ENCODE measurements around the gene CYP19A1.
A peak's percentile ranks its signal among the peaks of the same experiment; 100 is the strongest.
"Not testable (repeated sequence)": the region's sequence is repeated elsewhere in the genome, so short reads cannot be mapped to it uniquely, and the experiment has no call there.

Gene CYP19A1

GRCh38 chr15:51286816-51287215 is 51.6 kb downstream of the CYP19A1 start:
- Histone ChIP-seq H3K9ac (ENCODE audit: low read length) (no peak overlapping the region), H3K27me3 (replicated peaks; ENCODE audit: control insufficient read depth, insufficient read depth, low read length) (no peaks in the 10 kb centered on the region), H3K4me3 (ENCODE audit: low read length) (no peak overlapping the region), H3K4me1 (ENCODE audit: control insufficient read depth, insufficient read depth, low read length) (peaks cover 20% of the 10 kb centered on the region), H3K36me3 (ENCODE audit: control insufficient read depth, insufficient read depth, low read length, severe bottlenecking) (no peaks in the 10 kb centered on the region), H3K9me3 (ENCODE audit: control insufficient read depth, low read length) (no peaks in the 10 kb centered on the region)
- DNase-seq (ENCODE audit: low read depth) = no peak

- H3K4me3 ChIP-seq (ENCODE audit: low read length) = no peak overlapping the region
Observed at GRCh38 chr15:51285399-51285798, 53.0 kb downstream of the CYP19A1 start.

GRCh38 chr15:51284871-51285270 is 53.5 kb downstream of the CYP19A1 start:
- Histone ChIP-seq H3K4me1 (ENCODE audit: control insufficient read depth, insufficient read depth, low read length) (peaks cover 29% of the 10 kb centered on the region), H3K9ac (ENCODE audit: low read length) (no peak overlapping the region), H3K9me3 (ENCODE audit: control insufficient read depth, low read length) (no peaks in the 10 kb centered on the region), H3K27me3 (replicated peaks; ENCODE audit: control insufficient read depth, insufficient read depth, low read length) (no peaks in the 10 kb centered on the region), H3K36me3 (ENCODE audit: control insufficient read depth, insufficient read depth, low read length, severe bottlenecking) (no peaks in the 10 kb centered on the region), H3K4me3 (ENCODE audit: low read length) (no peak overlapping the region)
- no peak for DNase-seq (ENCODE audit: low read depth)

More at GRCh38 chr15:51285399-51285798, 53.0 kb downstream of the CYP19A1 start:
- no peaks in the 10 kb centered on the region for H3K9me3 ChIP-seq (ENCODE audit: control insufficient read depth, low read length)
- peaks cover 29% of the 10 kb centered on the region for H3K4me1 ChIP-seq (ENCODE audit: control insufficient read depth, insufficient read depth, low read length)
- H3K27me3 ChIP-seq (replicated peaks; ENCODE audit: control insufficient read depth, insufficient read depth, low read length) = no peaks in the 10 kb centered on the region
- H3K36me3 ChIP-seq (ENCODE audit: control insufficient read depth, insufficient read depth, low read length, severe bottlenecking) = no peaks in the 10 kb centered on the region
- no peak for DNase-seq (ENCODE audit: low read depth)
- H3K9ac ChIP-seq (ENCODE audit: low read length) = no peak overlapping the region

- Histone ChIP-seq H3K9me3 (ENCODE audit: control insufficient read depth, low read length) (no peaks in the 10 kb centered on the region), H3K9ac (ENCODE audit: low read length) (no peak overlapping the region), H3K4me3 (ENCODE audit: low read length) (no peak overlapping the region), H3K4me1 (ENCODE audit: control insufficient read depth, insufficient read depth, low read length) (peaks cover 19% of the 10 kb centered on the region), H3K36me3 (ENCODE audit: control insufficient read depth, insufficient read depth, low read length, severe bottlenecking) (no peaks in the 10 kb centered on the region), H3K27me3 (replicated peaks; ENCODE audit: control insufficient read depth, insufficient read depth, low read length) (peaks cover 6% of the 10 kb centered on the region)
- no peak for DNase-seq (ENCODE audit: low read depth)
Observed at GRCh38 chr15:51283026-51283425, 55.4 kb downstream of the CYP19A1 start.

- peaks cover 22% of the 10 kb centered on the region for H3K4me1 ChIP-seq (ENCODE audit: control insufficient read depth, insufficient read depth, low read length)
- H3K9ac ChIP-seq (ENCODE audit: low read length); H3K27me3 ChIP-seq (replicated peaks; ENCODE audit: control insufficient read depth, insufficient read depth, low read length); H3K36me3 ChIP-seq (ENCODE audit: control insufficient read depth, insufficient read depth, low read length, severe bottlenecking); H3K4me3 ChIP-seq (ENCODE audit: low read length); H3K9me3 ChIP-seq (ENCODE audit: control insufficient read depth, low read length): not testable (repeated sequence)
- DNase-seq (ENCODE audit: low read depth) = peak; percentile 43
Observed at GRCh38 chr15:51282241-51282640, 56.2 kb downstream of the CYP19A1 start.

- peak overlapping the region; percentile 28 for H3K9ac ChIP-seq (ENCODE audit: low read length)
- peaks cover 29% of the 10 kb centered on the region for H3K4me1 ChIP-seq (ENCODE audit: control insufficient read depth, insufficient read depth, low read length)
- peaks cover 6% of the 10 kb centered on the region for H3K27me3 ChIP-seq (replicated peaks; ENCODE audit: control insufficient read depth, insufficient read depth, low read length)
- peak; percentile 66 for DNase-seq (ENCODE audit: low read depth)
- H3K4me3 ChIP-seq (ENCODE audit: low read length) = no peak overlapping the region
- H3K9me3 ChIP-seq (ENCODE audit: control insufficient read depth, low read length) = no peaks in the 10 kb centered on the region
- no peaks in the 10 kb centered on the region for H3K36me3 ChIP-seq (ENCODE audit: control insufficient read depth, insufficient read depth, low read length, severe bottlenecking)
Observed at GRCh38 chr15:51281368-51281967, 56.9 kb downstream of the CYP19A1 start.

- Histone ChIP-seq H3K9me3 (ENCODE audit: control insufficient read depth, low read length) (no peaks in the 10 kb centered on the region), H3K4me3 (ENCODE audit: low read length) (no peak overlapping the region), H3K9ac (ENCODE audit: low read length) (peak overlapping the region; percentile 28), H3K4me1 (ENCODE audit: control insufficient read depth, insufficient read depth, low read length) (peaks cover 31% of the 10 kb centered on the region), H3K27me3 (replicated peaks; ENCODE audit: control insufficient read depth, insufficient read depth, low read length) (peaks cover 6% of the 10 kb centered on the region), H3K36me3 (ENCODE audit: control insufficient read depth, insufficient read depth, low read length, severe bottlenecking) (no peaks in the 10 kb centered on the region)
- no peak for DNase-seq (ENCODE audit: low read depth)
Observed at GRCh38 chr15:51280838-51281237, 57.6 kb downstream of the CYP19A1 start.

GRCh38 chr15:51279391-51279790 is 59.0 kb downstream of the CYP19A1 start:
- H3K27me3 ChIP-seq (replicated peaks; ENCODE audit: control insufficient read depth, insufficient read depth, low read length) = peaks cover 13% of the 10 kb centered on the region
- no peak overlapping the region for H3K4me3 ChIP-seq (ENCODE audit: low read length)
- H3K9ac ChIP-seq (ENCODE audit: low read length) = no peak overlapping the region
- no peak for DNase-seq (ENCODE audit: low read depth)
- no peaks in the 10 kb centered on the region for H3K36me3 ChIP-seq (ENCODE audit: control insufficient read depth, insufficient read depth, low read length, severe bottlenecking)
- H3K4me1 ChIP-seq (ENCODE audit: control insufficient read depth, insufficient read depth, low read length) = peaks cover 31% of the 10 kb centered on the region
- H3K9me3 ChIP-seq (ENCODE audit: control insufficient read depth, low read length) = no peaks in the 10 kb centered on the region

- H3K9ac ChIP-seq (ENCODE audit: low read length) = no peak overlapping the region
- H3K4me1 ChIP-seq (ENCODE audit: control insufficient read depth, insufficient read depth, low read length) = peaks cover 23% of the 10 kb centered on the region
- H3K9me3 ChIP-seq (ENCODE audit: control insufficient read depth, low read length) = no peaks in the 10 kb centered on the region
- peaks cover 13% of the 10 kb centered on the region for H3K27me3 ChIP-seq (replicated peaks; ENCODE audit: control insufficient read depth, insufficient read depth, low read length)
- no peak for DNase-seq (ENCODE audit: low read depth)
- no peaks in the 10 kb centered on the region for H3K36me3 ChIP-seq (ENCODE audit: control insufficient read depth, insufficient read depth, low read length, severe bottlenecking)
- H3K4me3 ChIP-seq (ENCODE audit: low read length) = no peak overlapping the region
Observed at GRCh38 chr15:51277101-51277500, 61.3 kb downstream of the CYP19A1 start.

- Histone ChIP-seq H3K27me3 (replicated peaks; ENCODE audit: control insufficient read depth, insufficient read depth, low read length) (peaks cover 13% of the 10 kb centered on the region), H3K4me3 (ENCODE audit: low read length) (no peak overlapping the region)
Observed at GRCh38 chr15:51274956-51275355, 63.4 kb downstream of the CYP19A1 start.

GRCh38 chr15:51270706-51271105 is 67.7 kb downstream of the CYP19A1 start:
- no peak for DNase-seq (ENCODE audit: low read depth)
- Histone ChIP-seq H3K9me3 (ENCODE audit: control insufficient read depth, low read length) (no peaks in the 10 kb centered on the region), H3K4me1 (ENCODE audit: control insufficient read depth, insufficient read depth, low read length) (peaks cover 22% of the 10 kb centered on the region), H3K4me3 (ENCODE audit: low read length) (no peak overlapping the region), H3K27me3 (replicated peaks; ENCODE audit: control insufficient read depth, insufficient read depth, low read length) (peaks cover 6% of the 10 kb centered on the region), H3K36me3 (ENCODE audit: control insufficient read depth, insufficient read depth, low read length, severe bottlenecking) (no peaks in the 10 kb centered on the region), H3K9ac (ENCODE audit: low read length) (no peak overlapping the region)

More at GRCh38 chr15:51274956-51275355, 63.4 kb downstream of the CYP19A1 start:
- H3K9me3 ChIP-seq (ENCODE audit: control insufficient read depth, low read length) = no peaks in the 10 kb centered on the region
- H3K9ac ChIP-seq (ENCODE audit: low read length) = no peak overlapping the region
- H3K4me1 ChIP-seq (ENCODE audit: control insufficient read depth, insufficient read depth, low read length) = peaks cover 11% of the 10 kb centered on the region
- no peak for DNase-seq (ENCODE audit: low read depth)
- no peaks in the 10 kb centered on the region for H3K36me3 ChIP-seq (ENCODE audit: control insufficient read depth, insufficient read depth, low read length, severe bottlenecking)

GRCh38 chr15:51269496-51269895 is 68.9 kb downstream of the CYP19A1 start:
- Histone ChIP-seq H3K36me3 (ENCODE audit: control insufficient read depth, insufficient read depth, low read length, severe bottlenecking) (no peaks in the 10 kb centered on the region), H3K27me3 (replicated peaks; ENCODE audit: control insufficient read depth, insufficient read depth, low read length) (no peaks in the 10 kb centered on the region), H3K9me3 (ENCODE audit: control insufficient read depth, low read length) (no peaks in the 10 kb centered on the region), H3K4me1 (ENCODE audit: control insufficient read depth, insufficient read depth, low read length) (peaks cover 34% of the 10 kb centered on the region), H3K4me3 (ENCODE audit: low read length) (no peak overlapping the region), H3K9ac (ENCODE audit: low read length) (no peak overlapping the region)
- no peak for DNase-seq (ENCODE audit: low read depth)
